HTERT RPE-1 (cell line): ENCODE measurements around the gene KSR2.
"Not testable (repeated sequence)": the region's sequence is repeated elsewhere in the genome, so short reads cannot be mapped to it uniquely, and the experiment has no call there.

Source experiments
- in situ Hi-C: fragments of 300-500 bp; cut with MboI; formaldehyde crosslinking; loops from 4 replicates; pipeline ENCODE4 v1.14.3; 2020; ENCODE audit warnings: low sequenced_read_pairs

KSR2 gene

GRCh38 chr12:117649796-117650195, 319.0 kb downstream of the KSR2 start:
- in situ Hi-C loops, result no loop called here

- in situ Hi-C loops, result no loop called here
These were observed 322.3 kb downstream of the KSR2 start for GRCh38 chr12:117646520-117646919.

GRCh38 chr12:117645473-117645872, 323.3 kb downstream of the KSR2 start:
- in situ Hi-C loops, result no loop called here

GRCh38 chr12:117643971-117644370, 324.8 kb downstream of the KSR2 start:
- in situ Hi-C loops, result no loop called here

- in situ Hi-C loops, result no loop called here
These were observed 326.9 kb downstream of the KSR2 start for GRCh38 chr12:117641885-117642284.

GRCh38 chr12:117640511-117640910, 328.3 kb downstream of the KSR2 start:
- in situ Hi-C loops, result no loop called here

GRCh38 chr12:117629454-117629853, 339.3 kb downstream of the KSR2 start:
- in situ Hi-C loops, result no loop called here

GRCh38 chr12:117628711-117629110, 340.1 kb downstream of the KSR2 start:
- in situ Hi-C loops, result not testable (repeated sequence)

- in situ Hi-C loops, result no loop called here
These were observed 346.0 kb downstream of the KSR2 start for GRCh38 chr12:117622741-117623140.

GRCh38 chr12:117622087-117622486, 346.7 kb downstream of the KSR2 start:
- in situ Hi-C loops, result no loop called here

- in situ Hi-C loops, result no loop called here
These were observed 361.0 kb downstream of the KSR2 start for GRCh38 chr12:117607778-117608177.

- in situ Hi-C loops, result no loop called here
These were observed 361.8 kb downstream of the KSR2 start for GRCh38 chr12:117606945-117607344.

GRCh38 chr12:117606024-117606423, 362.8 kb downstream of the KSR2 start:
- in situ Hi-C loops, result no loop called here

- in situ Hi-C loops, result no loop called here
These were observed 365.3 kb downstream of the KSR2 start for GRCh38 chr12:117603316-117604113.

GRCh38 chr12:117599849-117600248, 368.9 kb downstream of the KSR2 start:
- in situ Hi-C loops, result no loop called here

- in situ Hi-C loops, result no loop called here
These were observed 371.8 kb downstream of the KSR2 start for GRCh38 chr12:117596968-117597367.

- in situ Hi-C loops, result no loop called here
These were observed 373.0 kb downstream of the KSR2 start for GRCh38 chr12:117595751-117596150.

- in situ Hi-C loops, result no loop called here
These were observed 374.3 kb downstream of the KSR2 start for GRCh38 chr12:117594481-117594880.

GRCh38 chr12:117593815-117594400, 374.9 kb downstream of the KSR2 start:
- in situ Hi-C loops, result no loop called here

- in situ Hi-C loops, result no loop called here
These were observed 376.0 kb downstream of the KSR2 start for GRCh38 chr12:117592588-117593305.

GRCh38 chr12:117590999-117591398, 377.8 kb downstream of the KSR2 start:
- in situ Hi-C loops, result no loop called here

GRCh38 chr12:117590386-117590785, 378.4 kb downstream of the KSR2 start:
- in situ Hi-C loops, result no loop called here
